GM20000 (cell line): ENCODE measurements around the gene ACOT11.
"Not testable (repeated sequence)": the region's sequence is repeated elsewhere in the genome, so short reads cannot be mapped to it uniquely, and the experiment has no call there.

Experiments used
- DNase-seq: peaks from one replicate; pipeline ENCODE4 v3.0.0; 2012; ENCODE audit warnings: low spot score
- TF ChIP-seq, protein P1 (sequence below): IDR thresholded peaks from 2 replicates; pipeline ENCODE4 v1.5.1; 2012; ENCODE audit warnings: mild to moderate bottlenecking, control low read depth; ENCODE audit errors: extremely low read depth, missing control alignments

ACOT11 gene

DNA sequence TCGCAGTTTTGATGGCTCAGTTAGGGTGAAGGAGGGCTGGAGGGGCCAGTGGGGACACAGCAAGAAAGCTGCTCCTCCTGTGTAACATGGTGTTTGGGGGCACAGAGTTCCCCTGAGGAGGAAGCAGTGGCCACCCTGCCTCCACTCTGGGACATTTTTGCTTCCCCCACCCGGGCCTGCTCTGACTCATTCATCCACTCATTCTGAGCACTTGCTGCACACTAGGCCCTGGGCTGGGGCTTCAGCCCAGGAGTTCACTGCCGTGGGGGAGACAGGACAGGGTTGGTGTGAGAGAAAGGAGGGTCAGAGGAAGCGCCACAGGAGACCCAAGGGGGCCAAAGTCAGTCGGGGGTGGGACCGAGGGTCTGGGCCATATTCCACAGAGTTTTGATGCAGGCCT is 41.4 kb upstream of the ACOT11 start:
- TF ChIP-seq, protein P1, sequence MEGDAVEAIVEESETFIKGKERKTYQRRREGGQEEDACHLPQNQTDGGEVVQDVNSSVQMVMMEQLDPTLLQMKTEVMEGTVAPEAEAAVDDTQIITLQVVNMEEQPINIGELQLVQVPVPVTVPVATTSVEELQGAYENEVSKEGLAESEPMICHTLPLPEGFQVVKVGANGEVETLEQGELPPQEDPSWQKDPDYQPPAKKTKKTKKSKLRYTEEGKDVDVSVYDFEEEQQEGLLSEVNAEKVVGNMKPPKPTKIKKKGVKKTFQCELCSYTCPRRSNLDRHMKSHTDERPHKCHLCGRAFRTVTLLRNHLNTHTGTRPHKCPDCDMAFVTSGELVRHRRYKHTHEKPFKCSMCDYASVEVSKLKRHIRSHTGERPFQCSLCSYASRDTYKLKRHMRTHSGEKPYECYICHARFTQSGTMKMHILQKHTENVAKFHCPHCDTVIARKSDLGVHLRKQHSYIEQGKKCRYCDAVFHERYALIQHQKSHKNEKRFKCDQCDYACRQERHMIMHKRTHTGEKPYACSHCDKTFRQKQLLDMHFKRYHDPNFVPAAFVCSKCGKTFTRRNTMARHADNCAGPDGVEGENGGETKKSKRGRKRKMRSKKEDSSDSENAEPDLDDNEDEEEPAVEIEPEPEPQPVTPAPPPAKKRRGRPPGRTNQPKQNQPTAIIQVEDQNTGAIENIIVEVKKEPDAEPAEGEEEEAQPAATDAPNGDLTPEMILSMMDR = no peak
- DNase-seq = no peak

DNA sequence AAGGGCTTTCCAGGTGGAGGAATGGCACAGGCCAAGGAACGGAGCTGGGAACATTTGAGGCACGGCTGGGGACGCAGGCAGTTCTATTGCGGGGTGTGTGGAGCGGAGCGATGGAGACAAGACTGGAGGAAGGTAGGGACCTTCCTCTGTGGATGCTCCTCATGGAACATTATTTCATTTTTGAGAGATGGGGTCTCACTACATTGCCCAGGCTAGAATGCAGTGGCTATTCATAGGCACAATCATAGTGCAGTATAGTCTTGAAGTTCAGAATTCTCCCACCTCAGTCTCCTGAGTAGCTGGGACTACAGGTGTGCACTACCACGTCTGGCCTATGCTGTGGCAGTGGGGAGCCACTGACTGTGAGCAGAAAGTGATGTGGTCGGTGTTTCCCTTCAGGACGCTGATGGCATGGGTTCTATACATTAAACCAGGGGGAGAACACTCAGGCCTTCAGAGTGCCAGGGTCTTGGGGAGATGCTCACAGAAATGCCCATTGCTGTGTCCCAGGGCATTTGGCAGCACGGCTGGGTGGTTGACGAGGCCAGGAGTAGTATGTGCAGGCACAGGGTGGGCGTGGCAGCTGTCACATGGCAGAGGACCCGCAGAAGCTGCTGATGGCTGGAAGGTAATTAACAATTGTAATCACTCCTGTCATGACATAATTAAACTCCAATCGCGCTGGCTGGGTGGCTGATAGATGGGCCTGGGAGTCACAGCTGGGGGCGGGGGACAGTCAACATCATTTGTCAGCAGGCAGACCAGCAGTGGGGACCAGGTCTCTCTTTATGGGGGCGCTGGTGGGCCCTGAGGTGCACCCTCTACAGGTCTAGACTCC is 40.8 kb upstream of the ACOT11 start:
- no peak for DNase-seq
- TF ChIP-seq, protein P1 = no peak

DNA sequence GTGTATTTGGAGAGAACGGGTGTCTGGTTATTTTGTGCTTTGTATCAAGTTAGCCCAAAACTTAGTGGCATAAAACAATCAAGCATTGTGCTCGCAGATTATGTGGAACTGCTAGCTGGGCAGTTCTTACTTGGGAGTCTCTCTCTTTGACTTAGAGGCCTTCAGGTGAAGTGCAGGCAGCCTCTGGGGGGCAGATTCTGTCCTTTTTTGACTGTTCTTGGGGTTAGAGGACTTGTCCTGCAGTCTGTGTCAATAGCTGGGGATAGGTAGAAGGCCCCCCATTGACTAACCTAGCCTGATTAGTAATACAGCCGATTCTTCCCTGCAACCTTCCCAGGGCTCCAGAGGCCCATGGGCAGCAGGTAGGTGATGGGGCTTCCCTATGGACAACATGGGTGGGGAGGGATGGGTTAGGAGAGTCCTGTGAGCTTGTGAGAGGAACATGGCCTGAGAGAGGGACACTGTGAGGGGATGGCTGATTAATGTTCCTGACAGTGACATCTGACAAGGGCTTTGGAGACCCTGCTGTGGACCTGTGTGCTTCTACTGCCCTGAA is 37.2 kb upstream of the ACOT11 start:
- DNase-seq = no peak
- TF ChIP-seq, protein P1 = no peak

DNA sequence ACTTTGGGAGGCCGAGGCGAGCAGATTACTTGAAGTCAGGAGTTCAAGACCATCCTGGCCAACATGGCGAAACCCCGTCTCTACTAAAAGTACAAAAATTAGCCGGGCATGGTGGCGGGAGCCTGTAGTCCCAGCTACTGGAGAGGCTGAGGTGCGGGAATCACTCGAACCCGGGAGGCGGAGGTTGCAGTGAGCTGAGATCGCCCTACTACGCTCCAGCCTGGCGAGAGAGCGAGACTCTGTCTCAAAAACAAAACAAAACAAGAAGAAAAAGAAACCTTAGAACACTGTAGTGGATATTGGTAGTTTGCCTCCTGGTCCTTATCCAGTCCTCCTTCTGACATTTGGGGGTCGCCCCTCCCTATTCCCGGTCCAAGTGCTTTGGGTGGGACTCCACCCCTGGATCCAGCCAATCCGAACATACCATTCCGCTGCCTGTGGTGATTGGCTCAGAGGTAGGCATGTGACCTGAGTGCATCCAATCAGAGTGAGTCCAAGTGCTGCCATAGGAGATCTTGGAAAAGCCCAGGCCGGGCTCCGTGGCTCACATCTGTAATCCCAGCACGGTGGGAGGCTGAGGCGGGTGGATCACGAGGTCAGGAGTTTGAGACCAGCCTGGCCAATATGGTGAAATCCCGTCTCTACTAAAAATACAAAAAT is 34.0 kb upstream of the ACOT11 start:
- DNase-seq = not testable (repeated sequence)

DNA sequence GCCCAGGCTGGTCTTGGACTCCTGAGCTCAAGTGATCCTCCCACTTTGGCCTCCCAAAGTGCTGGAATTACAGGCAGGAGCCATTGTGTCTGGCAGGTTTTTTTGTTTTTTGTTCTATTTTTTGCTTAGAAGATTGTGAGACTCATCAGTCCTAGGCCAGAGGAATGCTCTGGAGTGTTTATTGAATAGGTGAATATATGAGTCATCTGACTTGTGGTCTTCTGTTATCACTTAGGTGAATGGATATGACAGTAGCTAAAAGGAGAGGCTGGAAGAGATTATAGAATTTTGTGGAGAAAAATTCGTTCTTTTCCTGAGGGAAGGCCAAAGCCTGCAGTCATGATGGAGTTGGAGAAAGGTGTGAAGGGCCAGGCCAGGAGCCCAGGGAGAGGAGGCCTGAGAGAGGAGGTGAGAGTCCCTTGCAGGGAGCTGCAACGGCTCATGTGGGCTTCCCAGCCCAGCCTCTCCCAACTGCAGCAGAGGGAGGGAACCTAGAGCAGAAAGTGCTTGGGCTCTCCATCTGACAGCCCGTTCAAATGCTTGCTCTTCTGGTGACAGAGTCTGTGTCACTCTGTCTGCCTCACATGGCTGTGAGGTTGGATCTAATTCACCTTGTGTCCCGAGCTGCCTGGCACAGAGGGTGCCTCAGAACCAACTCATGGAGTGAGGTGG is 31.6 kb upstream of the ACOT11 start:
- no peak for DNase-seq
- TF ChIP-seq, protein P1 = no peak

DNA sequence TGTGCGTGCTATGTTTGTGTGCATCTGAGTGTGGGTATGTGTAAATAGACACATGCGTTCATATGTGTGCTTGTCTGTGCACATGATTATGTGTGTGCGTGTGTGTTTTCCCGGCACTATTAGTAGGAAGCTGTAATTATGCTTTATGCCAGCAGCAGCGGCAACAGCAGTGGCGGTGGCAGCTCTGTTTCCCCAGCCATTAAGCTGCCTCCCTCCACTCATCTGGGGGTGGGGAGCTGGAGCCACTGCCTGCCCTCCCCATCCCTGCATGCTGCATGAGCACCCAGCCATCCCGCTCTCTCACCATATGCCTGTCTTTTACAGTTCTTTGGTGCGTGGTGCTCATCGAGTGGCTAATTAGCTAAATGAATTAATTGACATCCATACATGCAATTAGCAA is 30.5 kb upstream of the ACOT11 start:
- TF ChIP-seq, protein P1 = no peak
- no peak for DNase-seq

DNA sequence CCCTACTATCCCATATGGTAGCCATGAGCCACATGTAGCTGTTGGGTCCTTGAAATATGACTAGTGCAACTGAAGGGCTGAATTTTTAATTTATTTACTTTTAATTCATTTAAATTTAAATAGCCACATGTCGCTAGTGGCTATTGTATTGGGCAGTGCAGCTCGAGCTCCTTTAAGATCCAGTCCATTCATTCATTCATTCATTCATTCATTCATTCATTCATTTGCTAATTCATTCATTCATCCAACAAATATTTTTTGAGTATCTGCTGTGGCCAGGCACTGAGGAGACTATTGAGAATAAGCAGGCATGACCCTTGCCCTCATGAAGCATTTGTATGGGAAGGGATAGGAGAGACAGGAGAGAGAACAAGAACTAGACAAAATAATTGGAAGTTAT is 29.5 kb upstream of the ACOT11 start:
- TF ChIP-seq, protein P1 = no peak

More for the DNA sequence above, 29.5 kb upstream of the ACOT11 start:
- no peak for DNase-seq
